WTC11 (cell line): ENCODE results near the gene DPPA5.

Source experiments
- JAZF1 ChIP-seq: fragments of 250-450 bp; sonication (Bioruptor Pico); IDR thresholded peaks from 2 replicates; pipeline ENCODE4 v1.9.0; 2021; ENCODE audit warnings: moderate library complexity, mild to moderate bottlenecking, inconsistent platforms
- ZBTB21 ChIP-seq: sonication (generic); formaldehyde crosslinking; IDR thresholded peaks from 2 replicates; pipeline ENCODE4 v1.8.1; 2023; ENCODE audit warnings: mild to moderate bottlenecking, missing genetic modification reagents, borderline replicate concordance
- TF ChIP-seq, protein P1 (sequence below): fragments of 200-600 bp; IDR thresholded peaks from 2 replicates; pipeline ENCODE4 v1.8.0; 2022; ENCODE audit warnings: antibody characterized with exemption
- TF ChIP-seq, protein P2 (sequence below): sonication (generic); formaldehyde crosslinking; IDR thresholded peaks from 2 replicates; pipeline ENCODE4 v1.8.1; 2023; ENCODE audit warnings: mild to moderate bottlenecking, moderate library complexity, missing genetic modification reagents

GRCh38 chr6:73362358-73362757, 8.3 kb upstream of the DPPA5 start, which contains the start of gene KHDC3L:
- TF ChIP-seq ZBTB21 (CRISPR knock-in tag) (no peak), JAZF1 (CRISPR knock-in tag) (no peak)
- TF ChIP-seq, protein P1, sequence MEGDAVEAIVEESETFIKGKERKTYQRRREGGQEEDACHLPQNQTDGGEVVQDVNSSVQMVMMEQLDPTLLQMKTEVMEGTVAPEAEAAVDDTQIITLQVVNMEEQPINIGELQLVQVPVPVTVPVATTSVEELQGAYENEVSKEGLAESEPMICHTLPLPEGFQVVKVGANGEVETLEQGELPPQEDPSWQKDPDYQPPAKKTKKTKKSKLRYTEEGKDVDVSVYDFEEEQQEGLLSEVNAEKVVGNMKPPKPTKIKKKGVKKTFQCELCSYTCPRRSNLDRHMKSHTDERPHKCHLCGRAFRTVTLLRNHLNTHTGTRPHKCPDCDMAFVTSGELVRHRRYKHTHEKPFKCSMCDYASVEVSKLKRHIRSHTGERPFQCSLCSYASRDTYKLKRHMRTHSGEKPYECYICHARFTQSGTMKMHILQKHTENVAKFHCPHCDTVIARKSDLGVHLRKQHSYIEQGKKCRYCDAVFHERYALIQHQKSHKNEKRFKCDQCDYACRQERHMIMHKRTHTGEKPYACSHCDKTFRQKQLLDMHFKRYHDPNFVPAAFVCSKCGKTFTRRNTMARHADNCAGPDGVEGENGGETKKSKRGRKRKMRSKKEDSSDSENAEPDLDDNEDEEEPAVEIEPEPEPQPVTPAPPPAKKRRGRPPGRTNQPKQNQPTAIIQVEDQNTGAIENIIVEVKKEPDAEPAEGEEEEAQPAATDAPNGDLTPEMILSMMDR, result no peak
- TF ChIP-seq, protein P2, sequence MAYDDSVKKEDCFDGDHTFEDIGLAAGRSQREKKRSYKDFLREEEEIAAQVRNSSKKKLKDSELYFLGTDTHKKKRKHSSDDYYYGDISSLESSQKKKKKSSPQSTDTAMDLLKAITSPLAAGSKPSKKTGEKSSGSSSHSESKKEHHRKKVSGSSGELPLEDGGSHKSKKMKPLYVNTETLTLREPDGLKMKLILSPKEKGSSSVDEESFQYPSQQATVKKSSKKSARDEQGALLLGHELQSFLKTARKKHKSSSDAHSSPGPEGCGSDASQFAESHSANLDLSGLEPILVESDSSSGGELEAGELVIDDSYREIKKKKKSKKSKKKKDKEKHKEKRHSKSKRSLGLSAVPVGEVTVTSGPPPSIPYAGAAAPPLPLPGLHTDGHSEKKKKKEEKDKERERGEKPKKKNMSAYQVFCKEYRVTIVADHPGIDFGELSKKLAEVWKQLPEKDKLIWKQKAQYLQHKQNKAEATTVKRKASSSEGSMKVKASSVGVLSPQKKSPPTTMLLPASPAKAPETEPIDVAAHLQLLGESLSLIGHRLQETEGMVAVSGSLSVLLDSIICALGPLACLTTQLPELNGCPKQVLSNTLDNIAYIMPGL (CRISPR knock-in tag), result no peak
